ENCODE measurements around the gene ARMC8.
"Not testable (repeated sequence)": the region's sequence is repeated elsewhere in the genome, so short reads cannot be mapped to it uniquely, and the experiment has no call there.

Gene ARMC8, protein sequence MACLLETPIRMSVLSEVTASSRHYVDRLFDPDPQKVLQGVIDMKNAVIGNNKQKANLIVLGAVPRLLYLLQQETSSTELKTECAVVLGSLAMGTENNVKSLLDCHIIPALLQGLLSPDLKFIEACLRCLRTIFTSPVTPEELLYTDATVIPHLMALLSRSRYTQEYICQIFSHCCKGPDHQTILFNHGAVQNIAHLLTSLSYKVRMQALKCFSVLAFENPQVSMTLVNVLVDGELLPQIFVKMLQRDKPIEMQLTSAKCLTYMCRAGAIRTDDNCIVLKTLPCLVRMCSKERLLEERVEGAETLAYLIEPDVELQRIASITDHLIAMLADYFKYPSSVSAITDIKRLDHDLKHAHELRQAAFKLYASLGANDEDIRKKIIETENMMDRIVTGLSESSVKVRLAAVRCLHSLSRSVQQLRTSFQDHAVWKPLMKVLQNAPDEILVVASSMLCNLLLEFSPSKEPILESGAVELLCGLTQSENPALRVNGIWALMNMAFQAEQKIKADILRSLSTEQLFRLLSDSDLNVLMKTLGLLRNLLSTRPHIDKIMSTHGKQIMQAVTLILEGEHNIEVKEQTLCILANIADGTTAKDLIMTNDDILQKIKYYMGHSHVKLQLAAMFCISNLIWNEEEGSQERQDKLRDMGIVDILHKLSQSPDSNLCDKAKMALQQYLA

DNA sequence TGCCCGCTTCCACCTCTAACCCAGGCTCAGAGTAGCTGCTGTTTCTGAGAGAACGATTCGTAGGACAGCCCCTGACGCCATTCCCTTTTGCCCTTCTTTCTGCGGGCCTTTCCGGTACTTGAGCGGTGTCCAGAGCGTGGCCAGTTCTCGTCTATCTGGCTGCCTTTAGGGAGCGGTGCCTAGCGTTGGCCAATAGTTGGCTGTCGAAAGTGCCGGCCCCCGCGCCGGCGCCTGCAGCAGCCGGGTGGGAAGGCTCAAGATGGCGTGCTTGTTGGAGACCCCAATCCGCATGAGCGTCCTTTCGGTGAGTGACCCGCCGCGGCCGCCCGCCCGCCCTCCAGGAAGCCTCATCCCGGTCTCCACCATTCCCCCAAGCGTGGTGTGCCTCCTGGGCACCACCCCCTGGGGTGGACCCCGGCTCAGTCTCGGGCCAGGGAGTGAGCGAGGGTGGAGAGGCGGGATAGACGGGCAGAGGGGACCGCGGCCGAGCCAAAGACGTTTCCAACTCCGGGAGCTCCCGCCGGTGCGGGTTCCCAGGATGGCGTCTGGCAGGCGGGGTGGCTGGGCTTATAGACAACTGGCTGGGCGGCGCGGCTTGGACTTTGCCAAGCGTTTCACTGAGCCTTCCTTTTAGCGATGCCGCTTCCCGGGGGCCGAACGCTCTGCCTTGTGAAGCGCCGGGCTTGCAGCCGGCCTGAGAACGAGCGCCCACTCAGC is at the start of gene ARMC8:
Gene ARMC8 (plus strand): TSS at position 6 of the 717 bp plus-strand sequence. CDS start 254 bp downstream, at position 260.
- H3K4me3 ChIP-seq (ENCODE audit: control insufficient read depth, low read depth, low read length) = peak within 1 kb of the TSS; percentile 94
- TF ChIP-seq, protein P1, sequence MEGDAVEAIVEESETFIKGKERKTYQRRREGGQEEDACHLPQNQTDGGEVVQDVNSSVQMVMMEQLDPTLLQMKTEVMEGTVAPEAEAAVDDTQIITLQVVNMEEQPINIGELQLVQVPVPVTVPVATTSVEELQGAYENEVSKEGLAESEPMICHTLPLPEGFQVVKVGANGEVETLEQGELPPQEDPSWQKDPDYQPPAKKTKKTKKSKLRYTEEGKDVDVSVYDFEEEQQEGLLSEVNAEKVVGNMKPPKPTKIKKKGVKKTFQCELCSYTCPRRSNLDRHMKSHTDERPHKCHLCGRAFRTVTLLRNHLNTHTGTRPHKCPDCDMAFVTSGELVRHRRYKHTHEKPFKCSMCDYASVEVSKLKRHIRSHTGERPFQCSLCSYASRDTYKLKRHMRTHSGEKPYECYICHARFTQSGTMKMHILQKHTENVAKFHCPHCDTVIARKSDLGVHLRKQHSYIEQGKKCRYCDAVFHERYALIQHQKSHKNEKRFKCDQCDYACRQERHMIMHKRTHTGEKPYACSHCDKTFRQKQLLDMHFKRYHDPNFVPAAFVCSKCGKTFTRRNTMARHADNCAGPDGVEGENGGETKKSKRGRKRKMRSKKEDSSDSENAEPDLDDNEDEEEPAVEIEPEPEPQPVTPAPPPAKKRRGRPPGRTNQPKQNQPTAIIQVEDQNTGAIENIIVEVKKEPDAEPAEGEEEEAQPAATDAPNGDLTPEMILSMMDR (conservative IDR thresholded peaks at IDR 0.05; ENCODE audit: control insufficient read depth, insufficient read depth, low read depth, low read length) = no peak
- peak; percentile 83 for DNase-seq (ENCODE audit: low read depth)

DNA sequence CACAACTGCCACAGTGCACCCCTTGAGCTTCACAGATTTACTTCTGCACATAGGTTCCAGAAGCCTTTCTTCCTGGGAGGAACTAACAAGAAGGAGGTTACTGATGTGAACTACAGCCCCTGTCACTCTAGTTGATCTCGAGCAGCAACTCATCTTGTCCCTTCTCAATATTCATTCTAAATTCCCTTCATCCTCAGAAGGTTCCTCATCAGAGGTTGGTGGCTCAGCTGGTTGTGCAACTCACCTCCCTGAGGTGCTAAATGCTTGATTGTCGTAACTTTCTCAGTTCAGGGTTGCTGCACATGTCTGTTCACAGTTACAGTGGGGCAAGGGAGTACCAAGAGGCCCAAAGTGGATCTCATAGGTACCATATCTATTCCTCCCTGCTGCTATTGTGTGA is 49.2 kb upstream of the ARMC8 start:
- no peak overlapping the region for H3K4me3 ChIP-seq (ENCODE audit: control insufficient read depth, low read depth, low read length)
- no peak for DNase-seq (ENCODE audit: low read depth)
- TF ChIP-seq, protein P1 (conservative IDR thresholded peaks at IDR 0.05; ENCODE audit: control insufficient read depth, insufficient read depth, low read depth, low read length) = no peak

DNA sequence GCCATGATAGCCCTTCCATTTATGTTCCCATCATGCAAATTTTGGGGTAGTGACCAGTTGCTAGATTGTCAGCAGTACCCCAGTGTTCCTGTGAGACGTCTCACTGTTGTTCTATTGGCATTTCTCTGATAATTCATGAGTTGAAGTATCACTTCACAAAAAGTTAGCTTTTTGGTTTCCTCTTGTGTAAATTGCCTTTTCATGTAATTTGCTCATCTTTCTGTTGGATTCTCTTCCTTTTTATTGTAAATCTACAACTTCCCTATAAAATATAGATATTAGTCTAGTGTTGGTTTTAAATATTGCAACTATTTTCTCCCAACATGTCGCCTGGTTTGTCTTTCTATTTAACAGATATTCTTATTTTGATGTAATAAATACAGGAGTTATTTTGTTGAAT is 47.4 kb upstream of the ARMC8 start:
- DNase-seq (ENCODE audit: low read depth) = no peak

GRCh38 chr3:138140940-138141339 is 46.2 kb upstream of the ARMC8 start:
- H3K4me3 ChIP-seq (ENCODE audit: control insufficient read depth, low read depth, low read length) = no peak overlapping the region
- TF ChIP-seq, protein P1 (conservative IDR thresholded peaks at IDR 0.05; ENCODE audit: control insufficient read depth, insufficient read depth, low read depth, low read length) = no peak
- DNase-seq (ENCODE audit: low read depth) = no peak

More for the DNA sequence above, 47.4 kb upstream of the ARMC8 start:
- TF ChIP-seq, protein P1 (conservative IDR thresholded peaks at IDR 0.05; ENCODE audit: control insufficient read depth, insufficient read depth, low read depth, low read length) = no peak
- H3K4me3 ChIP-seq (ENCODE audit: control insufficient read depth, low read depth, low read length) = no peak overlapping the region

- not testable (repeated sequence) for DNase-seq (ENCODE audit: low read depth); H3K4me3 ChIP-seq (ENCODE audit: control insufficient read depth, low read depth, low read length)
These were observed 44.9 kb upstream of the ARMC8 start for GRCh38 chr3:138142181-138142580.

DNA sequence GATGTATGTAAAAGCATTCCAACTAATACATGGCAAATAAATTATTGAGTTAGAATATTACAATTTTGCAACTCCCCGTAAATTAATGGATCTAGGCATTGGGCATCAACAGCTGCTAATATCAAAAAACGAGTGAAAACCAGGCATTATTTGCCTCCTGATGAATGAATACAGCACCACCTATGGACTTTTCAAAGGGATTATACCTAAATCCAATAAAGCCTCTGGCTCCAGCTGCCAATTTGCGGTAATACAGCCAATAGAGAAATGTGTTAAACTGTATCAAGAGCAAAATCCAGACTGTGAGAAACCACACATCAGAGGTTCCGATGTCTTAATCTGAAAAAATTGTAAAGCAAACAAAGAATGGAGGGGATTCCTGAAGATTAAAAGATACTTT is 38.6 kb upstream of the ARMC8 start:
- DNase-seq (ENCODE audit: low read depth) = peak; percentile 8
- H3K4me3 ChIP-seq (ENCODE audit: control insufficient read depth, low read depth, low read length) = no peak overlapping the region
- TF ChIP-seq, protein P1 (conservative IDR thresholded peaks at IDR 0.05; ENCODE audit: control insufficient read depth, insufficient read depth, low read depth, low read length) = no peak

GRCh38 chr3:138154534-138154933 is 32.6 kb upstream of the ARMC8 start:
- TF ChIP-seq, protein P1 (conservative IDR thresholded peaks at IDR 0.05; ENCODE audit: control insufficient read depth, insufficient read depth, low read depth, low read length) = no peak
- no peak for DNase-seq (ENCODE audit: low read depth)
- no peak overlapping the region for H3K4me3 ChIP-seq (ENCODE audit: control insufficient read depth, low read depth, low read length)
